HUDEP-2 (cell line): ENCODE measurements around the gene C6orf47.

Experiments
- DNase-seq, 76 experiments: peaks; one replicate each; lab custom pipeline; 2025; ENCODE audit not compliant: unreplicated experiment in 76 of 76; lab: John Stamatoyannopoulos, UW

The C6orf47 gene

GRCh38 chr6:31636698-31637596, 23.6 kb downstream of the C6orf47 start:
- DNase-seq = no peak

- DNase-seq = no peak
Observed at GRCh38 chr6:31634969-31635575, 25.5 kb downstream of the C6orf47 start.

- no peak for DNase-seq
Observed at GRCh38 chr6:31634131-31634530, 26.4 kb downstream of the C6orf47 start.

- no peak for DNase-seq
Observed at GRCh38 chr6:31633447-31633846, 27.1 kb downstream of the C6orf47 start.

- no peak for DNase-seq
Observed at GRCh38 chr6:31632279-31632946, 28.2 kb downstream of the C6orf47 start.

GRCh38 chr6:31631681-31632278, 28.8 kb downstream of the C6orf47 start:
- DNase-seq = no peak

GRCh38 chr6:31631209-31631608, 29.4 kb downstream of the C6orf47 start:
- DNase-seq = no peak

- DNase-seq = no peak
Observed at GRCh38 chr6:31630177-31630934, 30.2 kb downstream of the C6orf47 start.

GRCh38 chr6:31629014-31629413, 31.6 kb downstream of the C6orf47 start:
- no peak for DNase-seq

- DNase-seq = no peak
Observed at GRCh38 chr6:31627690-31628287, 32.8 kb downstream of the C6orf47 start.

GRCh38 chr6:31626952-31627351, 33.6 kb downstream of the C6orf47 start:
- DNase-seq = no peak

- no peak for DNase-seq
Observed at GRCh38 chr6:31624070-31624469, 36.5 kb downstream of the C6orf47 start.

- no peak for DNase-seq
Observed at GRCh38 chr6:31622684-31623091, 37.9 kb downstream of the C6orf47 start.

- DNase-seq = no peak
Observed at GRCh38 chr6:31621991-31622390, 38.6 kb downstream of the C6orf47 start.

GRCh38 chr6:31621320-31621939, 39.1 kb downstream of the C6orf47 start:
- DNase-seq = no peak

- DNase-seq = peak in 62 of 76 experiments; percentile 35 to 100 (median 82)
Observed at GRCh38 chr6:31620586-31621319, 39.8 kb downstream of the C6orf47 start, which contains the start of gene PRRC2A. PRRC2A (plus strand) TSS chr6:31620715; CDS start chr6:31622790, 2,075 bp downstream.

GRCh38 chr6:31619805-31620585, 40.6 kb downstream of the C6orf47 start:
- DNase-seq = peak; percentile 92 to 100 (median 99)

GRCh38 chr6:31617010-31617409, 43.6 kb downstream of the C6orf47 start:
- DNase-seq = no peak
